Panc1 (cell line): Measurements from ENCODE around the gene IREB2.

Experiments used
- POLR2AphosphoS5 ChIP-seq: IDR thresholded peaks from 2 replicates; pipeline ENCODE4 v1.6.1; 2012; ENCODE audit warnings: mild to moderate bottlenecking, low read depth, low read length, moderate library complexity
- SIN3A ChIP-seq: IDR thresholded peaks from 2 replicates; pipeline ENCODE4 v1.6.1; 2012; ENCODE audit warnings: low read depth, mild to moderate bottlenecking, low read length, moderate library complexity, borderline replicate concordance; ENCODE audit not compliant: insufficient read depth
- TF ChIP-seq, protein P1 (sequence below): fragments of 450-650 bp; IDR thresholded peaks from 2 replicates; pipeline ENCODE4 v1.5.1; 2017; ENCODE audit warnings: mild to moderate bottlenecking
- TF ChIP-seq, protein P2 (sequence below), 2 experiments: IDR thresholded peaks; 2 replicates each; pipeline ENCODE4 v1.6.1; 2011 to 2012; ENCODE audit warnings: low read depth in 2 of 2, control low read depth in 1 of 2, low read length in 1 of 2, mild to moderate bottlenecking in 1 of 2, moderate library complexity in 1 of 2; ENCODE audit not compliant: insufficient read depth in 1 of 2

DNA sequence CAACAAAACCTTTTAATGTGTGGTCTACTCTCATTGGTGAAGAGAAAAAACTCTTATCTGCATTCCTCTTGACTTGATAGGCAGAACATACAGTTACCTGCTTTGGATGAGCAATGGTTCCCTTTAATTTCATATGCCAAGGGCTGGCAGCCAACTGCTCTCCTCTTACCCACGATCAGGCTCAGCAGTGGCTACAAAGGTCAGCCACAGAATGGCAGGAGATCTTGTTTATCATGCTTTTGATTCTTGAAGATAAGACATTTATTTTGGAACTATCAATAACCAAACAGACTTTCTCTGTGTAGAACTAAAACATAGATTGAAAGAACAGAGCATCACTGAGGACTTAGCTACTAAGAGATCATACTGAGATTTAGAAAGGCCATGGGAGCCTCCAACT lies 6.1 kb upstream of the IREB2 start:
- TF ChIP-seq, protein P1, sequence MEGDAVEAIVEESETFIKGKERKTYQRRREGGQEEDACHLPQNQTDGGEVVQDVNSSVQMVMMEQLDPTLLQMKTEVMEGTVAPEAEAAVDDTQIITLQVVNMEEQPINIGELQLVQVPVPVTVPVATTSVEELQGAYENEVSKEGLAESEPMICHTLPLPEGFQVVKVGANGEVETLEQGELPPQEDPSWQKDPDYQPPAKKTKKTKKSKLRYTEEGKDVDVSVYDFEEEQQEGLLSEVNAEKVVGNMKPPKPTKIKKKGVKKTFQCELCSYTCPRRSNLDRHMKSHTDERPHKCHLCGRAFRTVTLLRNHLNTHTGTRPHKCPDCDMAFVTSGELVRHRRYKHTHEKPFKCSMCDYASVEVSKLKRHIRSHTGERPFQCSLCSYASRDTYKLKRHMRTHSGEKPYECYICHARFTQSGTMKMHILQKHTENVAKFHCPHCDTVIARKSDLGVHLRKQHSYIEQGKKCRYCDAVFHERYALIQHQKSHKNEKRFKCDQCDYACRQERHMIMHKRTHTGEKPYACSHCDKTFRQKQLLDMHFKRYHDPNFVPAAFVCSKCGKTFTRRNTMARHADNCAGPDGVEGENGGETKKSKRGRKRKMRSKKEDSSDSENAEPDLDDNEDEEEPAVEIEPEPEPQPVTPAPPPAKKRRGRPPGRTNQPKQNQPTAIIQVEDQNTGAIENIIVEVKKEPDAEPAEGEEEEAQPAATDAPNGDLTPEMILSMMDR, result no peak
- no peak for TF ChIP-seq POLR2AphosphoS5
- TF ChIP-seq, protein P2, sequence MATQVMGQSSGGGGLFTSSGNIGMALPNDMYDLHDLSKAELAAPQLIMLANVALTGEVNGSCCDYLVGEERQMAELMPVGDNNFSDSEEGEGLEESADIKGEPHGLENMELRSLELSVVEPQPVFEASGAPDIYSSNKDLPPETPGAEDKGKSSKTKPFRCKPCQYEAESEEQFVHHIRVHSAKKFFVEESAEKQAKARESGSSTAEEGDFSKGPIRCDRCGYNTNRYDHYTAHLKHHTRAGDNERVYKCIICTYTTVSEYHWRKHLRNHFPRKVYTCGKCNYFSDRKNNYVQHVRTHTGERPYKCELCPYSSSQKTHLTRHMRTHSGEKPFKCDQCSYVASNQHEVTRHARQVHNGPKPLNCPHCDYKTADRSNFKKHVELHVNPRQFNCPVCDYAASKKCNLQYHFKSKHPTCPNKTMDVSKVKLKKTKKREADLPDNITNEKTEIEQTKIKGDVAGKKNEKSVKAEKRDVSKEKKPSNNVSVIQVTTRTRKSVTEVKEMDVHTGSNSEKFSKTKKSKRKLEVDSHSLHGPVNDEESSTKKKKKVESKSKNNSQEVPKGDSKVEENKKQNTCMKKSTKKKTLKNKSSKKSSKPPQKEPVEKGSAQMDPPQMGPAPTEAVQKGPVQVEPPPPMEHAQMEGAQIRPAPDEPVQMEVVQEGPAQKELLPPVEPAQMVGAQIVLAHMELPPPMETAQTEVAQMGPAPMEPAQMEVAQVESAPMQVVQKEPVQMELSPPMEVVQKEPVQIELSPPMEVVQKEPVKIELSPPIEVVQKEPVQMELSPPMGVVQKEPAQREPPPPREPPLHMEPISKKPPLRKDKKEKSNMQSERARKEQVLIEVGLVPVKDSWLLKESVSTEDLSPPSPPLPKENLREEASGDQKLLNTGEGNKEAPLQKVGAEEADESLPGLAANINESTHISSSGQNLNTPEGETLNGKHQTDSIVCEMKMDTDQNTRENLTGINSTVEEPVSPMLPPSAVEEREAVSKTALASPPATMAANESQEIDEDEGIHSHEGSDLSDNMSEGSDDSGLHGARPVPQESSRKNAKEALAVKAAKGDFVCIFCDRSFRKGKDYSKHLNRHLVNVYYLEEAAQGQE (IDR thresholded peaks at IDR 0.05; ENCODE audit: insufficient read depth in 1 of 2, low read depth in 2 of 2, low read length in 1 of 2), result no peak
- no peak for TF ChIP-seq SIN3A
